MM.1S (cell line): ENCODE data around the gene ZNF555.

ENCODE experiments used
- EZH2 ChIP-seq: fragments of 300-600 bp; sonication (generic); optimal IDR thresholded peaks from 2 replicates; pipeline ENCODE3; 2017; ENCODE audit warnings: low read depth, mild to moderate bottlenecking, antibody characterized with exemption, low read length, mixed read lengths
- EZH2phosphoT487 ChIP-seq: fragments of 300-600 bp; sonication (generic); IDR thresholded peaks from 2 replicates; pipeline ENCODE4 v1.6.1; 2018; ENCODE audit warnings: antibody characterized with exemption, low read length

GRCh38 chr19:2824129-2824528, 17.1 kb upstream of the ZNF555 start:
- no peak for TF ChIP-seq EZH2
- no peak for TF ChIP-seq EZH2phosphoT487
